ENCODE results near the gene CBFA2T3.

DNA sequence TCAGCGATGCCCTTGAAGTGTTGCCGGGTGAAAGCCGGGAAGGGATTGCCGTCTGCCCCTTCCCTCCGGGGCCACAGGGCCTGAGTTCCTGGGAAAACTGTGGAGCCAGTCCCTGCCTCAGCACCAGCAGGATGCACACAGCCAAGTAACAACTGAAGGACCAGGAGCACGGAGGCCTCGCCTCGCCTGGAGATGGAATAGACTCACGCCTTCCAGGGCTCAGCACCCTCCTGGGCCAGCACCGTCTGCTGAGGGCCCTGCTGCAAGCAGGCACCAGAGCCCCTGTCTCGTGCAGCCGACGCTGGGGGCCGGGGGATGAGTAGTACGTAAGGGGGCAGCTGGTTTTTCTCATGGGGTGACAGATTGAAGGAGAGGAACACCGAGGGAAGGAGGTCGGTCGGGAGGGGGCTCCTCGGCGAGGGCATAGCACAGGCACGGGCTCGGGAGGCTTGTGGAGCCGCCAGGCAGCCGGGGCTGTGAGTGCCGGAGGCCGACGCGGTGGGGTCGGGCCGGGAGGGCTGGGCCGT, 6.4 kb downstream of the CBFA2T3 start:
- TF ChIP-seq POLR2A (IDR thresholded peaks at IDR 0.05): no peak
- TF ChIP-seq, protein P1, sequence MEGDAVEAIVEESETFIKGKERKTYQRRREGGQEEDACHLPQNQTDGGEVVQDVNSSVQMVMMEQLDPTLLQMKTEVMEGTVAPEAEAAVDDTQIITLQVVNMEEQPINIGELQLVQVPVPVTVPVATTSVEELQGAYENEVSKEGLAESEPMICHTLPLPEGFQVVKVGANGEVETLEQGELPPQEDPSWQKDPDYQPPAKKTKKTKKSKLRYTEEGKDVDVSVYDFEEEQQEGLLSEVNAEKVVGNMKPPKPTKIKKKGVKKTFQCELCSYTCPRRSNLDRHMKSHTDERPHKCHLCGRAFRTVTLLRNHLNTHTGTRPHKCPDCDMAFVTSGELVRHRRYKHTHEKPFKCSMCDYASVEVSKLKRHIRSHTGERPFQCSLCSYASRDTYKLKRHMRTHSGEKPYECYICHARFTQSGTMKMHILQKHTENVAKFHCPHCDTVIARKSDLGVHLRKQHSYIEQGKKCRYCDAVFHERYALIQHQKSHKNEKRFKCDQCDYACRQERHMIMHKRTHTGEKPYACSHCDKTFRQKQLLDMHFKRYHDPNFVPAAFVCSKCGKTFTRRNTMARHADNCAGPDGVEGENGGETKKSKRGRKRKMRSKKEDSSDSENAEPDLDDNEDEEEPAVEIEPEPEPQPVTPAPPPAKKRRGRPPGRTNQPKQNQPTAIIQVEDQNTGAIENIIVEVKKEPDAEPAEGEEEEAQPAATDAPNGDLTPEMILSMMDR (IDR thresholded peaks at IDR 0.05 in 4 of 5, conservative IDR thresholded peaks at IDR 0.05 in 1 of 5): no peak
